HCT116 (cell line): ENCODE results near the gene DUOXA2. TPM values are rescaled to one million over a fixed set of nuclear protein-coding genes. Genes with fewer than 3 reads are reported as not detected.

Experiments used
- ATAC-seq: fragments of 200-7000 bp; cut with Tn5 transposase; 2 replicates; pipeline ENCODE4 v1.9.1; 2020; ENCODE audit warnings: mild to moderate bottlenecking, moderate library complexity
- BruUV-seq: library from RNA; stranded (reverse); fragments of 400-500 nt; replicated peaks from 2 replicates; lab custom pipeline; 2021; lab: Mats Ljungman, UMichigan
- CTCF ChIA-PET: fragments of 300-600 bp; sonication (Branson Sonifier 250); formaldehyde crosslinking; loops from one replicate; lab custom pipeline; 2021; ENCODE audit warnings: antibody characterized with exemption; lab: Charles Lee
- POLR2A ChIA-PET: fragments of 300-600, 350-600 bp; sonication (Branson Sonifier 250); formaldehyde crosslinking; loops from one replicate; lab custom pipeline; 2021; ENCODE audit warnings: antibody characterized with exemption; lab: Charles Lee
- RAD21 ChIA-PET, 2 experiments: fragments of 300-600 bp; sonication (Branson Sonifier 250); formaldehyde crosslinking; loops; one replicate each; lab custom pipeline; 2023; ENCODE audit warnings: low total read pairs in 2 of 2; ENCODE audit not compliant: uncharacterized antibody in 2 of 2, unreplicated experiment in 2 of 2, low non-redundant PET in 1 of 2; lab: Charles Lee
- DNase-seq: peaks from one replicate; pipeline ENCODE4 v3.0.0-alpha.2; 2010; ENCODE audit warnings: low read depth, low spot score
- H2AFZ ChIP-seq: fragments of 200-600 bp; shearing (Covaris generic), sonication (generic); 2 replicates; pipeline ENCODE4 v1.6.1; 2017; ENCODE audit warnings: low read depth, mixed run types, mixed read lengths, antibody characterized with exemption, low read length; ENCODE audit not compliant: poor library complexity, severe bottlenecking
- H3K27ac ChIP-seq: 2 replicates; pipeline ENCODE4 v1.5.1; 2012; ENCODE audit warnings: low read depth, low read length
- H3K27me3 ChIP-seq: fragments of 200-600 bp; sonication (generic); 2 replicates; pipeline ENCODE4 v1.6.1; 2016; ENCODE audit warnings: mixed run types, low read length, mixed read lengths; ENCODE audit not compliant: insufficient read depth
- H3K36me3 ChIP-seq, 2 experiments: fragments of 200-500 bp in 1 of 2; fragments of 200-600 bp in 1 of 2; sonication (Bioruptor generic) in 1 of 2; sonication (generic) in 1 of 2; 2 replicates each; pipeline versions ENCODE4 v1.5.1 to v1.6.1; 2014 to 2016; ENCODE audit warnings: low read length in 2 of 2, inconsistent platforms in 1 of 2, mixed read lengths in 1 of 2, mixed run types in 1 of 2; ENCODE audit not compliant: insufficient read depth in 2 of 2, control insufficient read depth in 1 of 2
- H3K4me1 ChIP-seq, 2 experiments: fragments of 200-600 bp in 1 of 2; sonication (generic) in 1 of 2; 2 replicates each; pipeline versions ENCODE4 v1.5.1 to v1.6.1; 2012 to 2017; ENCODE audit warnings: low read length in 2 of 2, inconsistent platforms in 1 of 2, mild to moderate bottlenecking in 1 of 2, mixed read lengths in 1 of 2, mixed run types in 1 of 2, moderate library complexity in 1 of 2; ENCODE audit not compliant: insufficient read depth in 2 of 2, control insufficient read depth in 1 of 2
- H3K4me2 ChIP-seq: fragments of 200-600 bp; sonication (generic); 2 replicates; pipeline ENCODE4 v1.6.1; 2017; ENCODE audit warnings: mixed run types, low read length, mixed read lengths
- H3K4me3 ChIP-seq, 2 experiments: fragments of 200-600 bp in 1 of 2; sonication (generic) in 1 of 2; replicated peaks in 1 of 2; 2 replicates each; pipeline ENCODE4 v1.5.1; 2011 to 2016; ENCODE audit warnings: low read length in 2 of 2, control low read depth in 1 of 2, low read depth in 1 of 2, mild to moderate bottlenecking in 1 of 2, mixed read lengths in 1 of 2, mixed run types in 1 of 2
- H3K79me2 ChIP-seq: fragments of 200-600 bp; sonication (generic); 2 replicates; pipeline ENCODE4 v1.6.1; 2017; ENCODE audit warnings: mild to moderate bottlenecking, mixed run types, low read length, moderate library complexity, mixed read lengths; ENCODE audit not compliant: insufficient read depth
- H3K9ac ChIP-seq: fragments of 200-600 bp; sonication (generic); 2 replicates; pipeline ENCODE4 v1.6.1; 2016; ENCODE audit warnings: low read length, mixed read lengths
- H3K9me2 ChIP-seq: fragments of 200-600 bp; sonication (generic), shearing (Covaris generic); 2 replicates; pipeline ENCODE4 v1.6.1; 2017; ENCODE audit warnings: mixed run types, mild to moderate bottlenecking, moderate library complexity; ENCODE audit not compliant: insufficient read depth
- H3K9me3 ChIP-seq, 2 experiments: fragments of 200-500 bp in 1 of 2; fragments of 200-600 bp in 1 of 2; sonication (Bioruptor generic) in 1 of 2; sonication (generic) in 1 of 2; 2 replicates each; pipeline ENCODE4 v1.6.1; 2014 to 2017; ENCODE audit warnings: low read length in 2 of 2, mixed read lengths in 2 of 2, inconsistent platforms in 1 of 2, low read depth in 1 of 2, mild to moderate bottlenecking in 1 of 2, mixed run types in 1 of 2, moderate library complexity in 1 of 2; ENCODE audit not compliant: control insufficient read depth in 1 of 2, insufficient read depth in 1 of 2
- H4K20me1 ChIP-seq: fragments of 200-600 bp; sonication (generic), shearing (Covaris generic); 2 replicates; pipeline ENCODE4 v1.6.1; 2017; ENCODE audit warnings: mixed run types, mild to moderate bottlenecking, moderate library complexity; ENCODE audit not compliant: insufficient read depth
- EGR1 ChIP-seq: IDR thresholded peaks from 2 replicates; pipeline ENCODE4 v1.6.1; 2012; ENCODE audit warnings: low read depth
- FOSL1 ChIP-seq: IDR thresholded peaks from 2 replicates; pipeline ENCODE4 v1.6.1; 2012; ENCODE audit warnings: low read depth
- POLR2AphosphoS5 ChIP-seq: IDR thresholded peaks from 2 replicates; pipeline ENCODE4 v1.6.1; 2011; ENCODE audit warnings: mild to moderate bottlenecking, low read depth, low read length, moderate library complexity
- YY1 ChIP-seq: IDR thresholded peaks from 2 replicates; pipeline ENCODE4 v1.6.1; 2011; ENCODE audit warnings: low read length, low read depth, moderate library complexity, mild to moderate bottlenecking; ENCODE audit not compliant: insufficient replicate concordance; ENCODE audit errors: extremely low read depth
- ZNF274 ChIP-seq: fragments of 200-500 bp; sonication (Bioruptor generic); IDR thresholded peaks from 2 replicates; pipeline ENCODE4 v1.6.1; 2014; ENCODE audit warnings: mild to moderate bottlenecking, low read depth, low read length, inconsistent platforms
- intact Hi-C: fragments of 100-400 bp; cut with micrococcal nuclease; formaldehyde crosslinking; loops from 2 replicates; pipeline ENCODE4 v1.10.0; 2022
- total RNA-seq: library from RNA; stranded (reverse); gene quantifications from one replicate; pipeline ENCODE4 v1.2.1, GENCODE V29; 2021; ENCODE audit not compliant: unreplicated experiment
- TF ChIP-seq, protein P1 (sequence below): IDR thresholded peaks from 2 replicates; pipeline ENCODE4 v1.6.1; 2012

DUOXA2 gene
- total RNA-seq, 1 experiment from 2014 or later = not detected

DNA sequence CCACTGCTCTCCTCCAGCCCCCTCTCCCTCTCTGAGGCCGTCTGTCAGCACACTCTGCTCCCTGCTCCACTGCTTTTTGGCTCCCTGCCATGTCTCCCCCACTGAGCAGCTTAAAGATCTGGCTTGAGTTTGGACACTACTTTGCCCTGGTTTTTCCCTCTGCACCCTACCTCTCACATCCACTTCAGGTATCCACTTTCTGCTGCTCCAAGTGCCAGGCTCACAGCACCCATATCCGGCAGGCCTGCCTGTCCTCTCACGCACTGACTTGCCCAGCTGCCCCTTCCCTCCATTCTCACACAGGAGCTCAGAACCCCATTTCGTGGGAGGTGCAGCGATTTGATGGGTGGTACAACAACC is 19.4 kb downstream of the DUOXA2 start:
- intact Hi-C loops = no loop called here
- RAD21 ChIA-PET = no interaction called here
- CTCF ChIA-PET = interaction anchor here (6.0 kb wide), 1 partner anchor 15 kb away, joined by 40 read pairs; no protein-coding TSS in a partner anchor
- Histone ChIP-seq H3K4me3 (no peak overlapping the region), H3K79me2 (no peaks in the 10 kb centered on the region), H3K9me3 (no peaks in the 10 kb centered on the region), H3K27me3 (no peaks in the 10 kb centered on the region), H2AFZ (no peak overlapping the region)
- POLR2A ChIA-PET = no interaction called here
- DNase-seq = no peak
- TF ChIP-seq FOSL1 = no peak
- no peak for TF ChIP-seq YY1
- TF ChIP-seq, protein P1, sequence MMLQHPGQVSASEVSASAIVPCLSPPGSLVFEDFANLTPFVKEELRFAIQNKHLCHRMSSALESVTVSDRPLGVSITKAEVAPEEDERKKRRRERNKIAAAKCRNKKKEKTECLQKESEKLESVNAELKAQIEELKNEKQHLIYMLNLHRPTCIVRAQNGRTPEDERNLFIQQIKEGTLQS = no peak
- TF ChIP-seq, all 23 proteins: peak for 0
- Histone ChIP-seq H3K4me2 (no peak overlapping the region), H3K27ac (no peak overlapping the region), H3K9ac (no peak overlapping the region), H3K36me3 (no peaks in the 10 kb centered on the region), H3K4me1 (peaks cover 7 to 12% of the 10 kb centered on the region in 2 experiments; a peak in 3 of 4 replicates), H3K9me2 (no peaks in the 10 kb centered on the region), H4K20me1 (no peaks in the 10 kb centered on the region)
- BruUV-seq = no TSS peak
- no peak for ATAC-seq

DNA sequence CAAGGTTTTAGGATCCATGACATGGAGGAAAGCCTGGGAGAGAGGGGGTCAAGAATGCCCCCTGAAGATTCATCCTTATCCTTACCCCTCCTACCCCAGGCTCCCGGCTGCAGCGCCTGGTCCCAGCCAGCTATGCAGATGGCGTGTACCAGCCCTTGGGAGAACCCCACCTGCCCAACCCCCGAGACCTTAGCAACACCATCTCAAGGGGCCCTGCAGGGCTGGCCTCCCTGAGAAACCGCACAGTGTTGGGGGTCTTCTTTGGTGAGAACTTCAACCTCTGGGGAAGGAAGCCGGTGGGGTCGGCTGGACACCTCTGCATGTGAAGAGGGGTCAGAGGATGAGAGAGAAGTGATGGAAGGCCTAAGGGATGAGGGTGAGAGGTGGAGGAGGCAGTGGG is 19.9 kb downstream of the DUOXA2 start:
- no peak overlapping the region for H2AFZ ChIP-seq
- CTCF ChIA-PET = no interaction called here
- no peaks in the 10 kb centered on the region for H3K9me3 ChIP-seq
- H3K79me2 ChIP-seq = no peaks in the 10 kb centered on the region
- ATAC-seq = no peak
- BruUV-seq = no TSS peak
- H3K9ac ChIP-seq = no peak overlapping the region
- peaks cover 0 to 3% of the 10 kb centered on the region in 2 experiments; a peak in 1 of 4 replicates for H3K36me3 ChIP-seq
- RAD21 ChIA-PET = no interaction called here
- H3K4me1 ChIP-seq = peaks cover 7 to 12% of the 10 kb centered on the region in 2 experiments; a peak in 3 of 4 replicates
- no peaks in the 10 kb centered on the region for H3K9me2 ChIP-seq
- no peak overlapping the region for H3K27ac ChIP-seq
- intact Hi-C loops = no loop called here
- H3K4me2 ChIP-seq = no peak overlapping the region
- TF ChIP-seq YY1 (no peak), POLR2AphosphoS5 (no peak), EGR1 (no peak), ZNF274 (no peak)
- TF ChIP-seq, protein P1 = no peak
- no peaks in the 10 kb centered on the region for H4K20me1 ChIP-seq
- no peaks in the 10 kb centered on the region for H3K27me3 ChIP-seq
- DNase-seq = no peak
- H3K4me3 ChIP-seq = no peak overlapping the region
- POLR2A ChIA-PET = no interaction called here
